GM10847 (cell line): ENCODE results near the gene CLDN18.

Source experiments
- POLR2A ChIP-seq: IDR thresholded peaks from 2 replicates; pipeline ENCODE4 v1.6.1; 2011; ENCODE audit not compliant: insufficient read length; ENCODE audit errors: extremely low read depth

CLDN18 gene

GRCh38 chr3:138009476-138010272 is at the start of gene CLDN18:
CLDN18 (plus strand) TSS chr3:138010165; CDS start chr3:138010226, 61 bp downstream.
- TF ChIP-seq POLR2A = no peak

DNA sequence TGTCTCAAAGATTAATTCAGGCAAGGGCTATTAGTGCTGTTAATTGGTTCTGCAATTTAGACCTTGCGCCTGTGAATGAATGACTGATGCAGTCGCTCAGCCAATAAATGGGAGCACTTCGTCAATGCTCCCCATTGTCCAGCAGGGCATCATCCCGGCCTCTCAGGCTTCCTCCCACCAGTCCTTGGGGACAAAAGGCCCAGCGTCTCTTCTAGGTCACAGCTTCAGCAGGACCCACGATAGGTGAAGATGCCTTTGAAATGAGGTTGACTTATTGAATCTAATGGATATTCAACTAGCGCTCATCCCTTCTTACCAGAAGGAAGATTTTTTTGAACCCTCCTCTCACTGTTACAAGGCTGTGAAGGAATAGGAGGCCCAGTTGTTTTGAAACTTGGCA is 47.7 kb upstream of the CLDN18 start:
- TF ChIP-seq POLR2A = no peak

DNA sequence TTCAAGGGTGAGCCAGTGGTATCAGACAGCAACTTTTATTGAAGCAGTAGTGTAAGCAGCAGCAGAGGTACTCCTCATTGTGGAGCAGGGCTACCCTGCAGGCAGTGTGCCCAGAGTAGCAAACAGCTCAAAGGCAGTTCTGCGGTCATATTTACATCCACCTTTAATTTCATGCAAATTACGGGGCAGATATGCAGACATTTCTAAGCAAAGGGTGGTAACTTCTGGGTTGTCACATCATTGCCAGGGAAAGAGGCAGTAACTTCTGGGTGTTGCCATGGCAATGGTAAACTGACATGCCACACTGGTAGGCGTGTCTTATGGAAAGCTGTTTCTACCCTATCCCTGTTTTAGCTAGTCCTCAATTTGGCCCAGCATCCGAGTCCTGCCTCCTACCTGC is 46.5 kb upstream of the CLDN18 start:
- no peak for TF ChIP-seq POLR2A

DNA sequence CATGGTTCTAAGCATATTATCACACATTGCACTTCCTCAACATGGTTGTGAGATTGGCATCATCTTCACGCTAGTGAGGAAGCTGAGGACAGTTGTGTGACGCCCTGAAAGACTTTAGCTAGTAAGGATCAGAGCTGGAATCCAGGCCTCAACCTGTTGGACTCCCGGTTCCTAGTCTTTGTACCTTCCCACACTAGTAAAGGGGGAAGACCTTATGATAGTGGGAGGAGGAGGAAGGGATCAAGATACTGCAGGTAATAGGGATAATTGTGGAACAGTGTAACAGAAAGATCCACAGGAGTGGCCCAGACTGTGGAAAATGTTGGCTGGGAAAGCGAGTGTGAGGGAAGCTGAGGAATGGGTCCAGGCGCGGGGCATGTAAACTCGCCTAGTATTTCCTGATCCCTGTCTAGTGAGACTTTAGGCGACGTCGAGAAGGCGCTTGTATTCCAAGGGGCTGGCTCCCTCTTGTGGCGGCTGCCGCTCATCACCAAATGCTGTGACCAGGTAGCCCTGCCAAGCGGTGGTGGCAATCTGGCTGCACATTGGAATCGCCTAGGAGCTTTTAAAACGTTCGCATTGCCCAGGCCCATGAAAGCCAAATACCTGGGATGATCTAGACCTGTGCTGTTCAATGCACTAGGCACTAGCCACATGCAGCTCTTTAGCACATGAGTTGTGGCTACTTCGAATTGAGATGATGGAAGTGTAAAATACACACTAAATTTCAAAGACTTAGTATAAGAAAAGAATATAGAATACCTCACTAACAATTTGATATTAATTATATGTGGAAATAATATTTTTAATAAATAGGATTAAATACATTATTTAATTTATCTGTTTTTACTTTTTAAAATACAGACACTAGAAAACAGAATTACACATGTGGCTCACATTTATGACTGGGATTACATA is 38.8 kb upstream of the CLDN18 start:
- no peak for TF ChIP-seq POLR2A

DNA sequence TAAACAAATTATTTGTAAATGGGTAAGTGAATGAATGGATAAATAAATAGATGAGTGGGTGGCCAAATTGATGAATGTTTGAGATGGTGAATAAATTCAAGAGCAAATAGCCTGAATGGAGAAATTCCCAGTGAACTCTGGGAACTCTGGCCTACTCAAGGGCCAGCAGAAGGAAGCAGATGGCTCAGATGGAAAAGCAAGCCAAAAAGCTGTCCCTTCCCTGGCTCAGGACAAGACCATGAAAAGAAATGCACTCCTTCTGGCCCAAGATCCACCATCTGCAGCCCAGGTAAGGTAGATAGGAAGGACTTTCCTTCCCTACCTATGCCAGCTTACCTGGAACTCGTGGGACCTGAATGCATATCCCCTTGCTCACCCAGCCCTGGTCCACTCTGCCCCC is 37.6 kb upstream of the CLDN18 start:
- no peak for TF ChIP-seq POLR2A

GRCh38 chr3:137978328-137978727 is 31.6 kb upstream of the CLDN18 start:
- TF ChIP-seq POLR2A = no peak

DNA sequence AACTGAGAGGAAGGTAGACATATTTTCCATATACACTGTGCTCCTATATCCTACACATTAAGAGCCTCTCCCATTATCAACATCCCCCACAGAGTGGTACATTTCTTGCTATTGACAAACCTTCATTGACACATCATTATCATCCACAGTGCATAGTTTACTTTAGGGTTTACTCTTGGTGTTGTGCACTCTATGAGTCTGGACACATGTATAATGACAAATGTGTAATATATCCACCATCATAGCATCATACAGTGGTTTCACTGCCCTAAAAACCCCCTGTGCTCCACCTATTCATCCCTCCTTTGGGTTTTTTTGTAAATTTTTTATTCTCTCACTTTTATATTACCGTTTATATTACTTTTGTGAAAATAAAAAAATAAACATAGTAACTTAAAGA is 22.2 kb upstream of the CLDN18 start:
- TF ChIP-seq POLR2A = no peak

DNA sequence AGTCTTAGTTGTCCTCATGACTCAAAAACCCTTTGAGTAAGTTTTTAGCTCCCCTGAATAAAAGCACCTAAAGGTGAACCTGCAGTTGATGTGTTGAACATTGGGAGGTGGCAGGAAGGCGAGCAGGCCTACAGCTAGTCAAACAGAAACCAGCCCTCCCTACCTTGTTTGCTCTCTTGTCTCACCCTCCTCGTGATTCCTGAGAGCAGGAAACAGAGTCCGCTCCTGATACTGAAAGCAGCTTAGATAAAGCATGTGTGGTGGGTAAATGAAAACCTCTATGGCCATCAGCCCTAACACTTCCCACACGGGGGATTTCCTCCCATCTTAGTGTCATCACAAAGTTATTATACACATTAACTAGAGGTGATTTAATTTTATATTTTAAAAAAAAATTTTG is 21.8 kb upstream of the CLDN18 start:
- no peak for TF ChIP-seq POLR2A

- TF ChIP-seq POLR2A = no peak
Measured at GRCh38 chr3:137988982-137989381, 21.0 kb upstream of the CLDN18 start.

DNA sequence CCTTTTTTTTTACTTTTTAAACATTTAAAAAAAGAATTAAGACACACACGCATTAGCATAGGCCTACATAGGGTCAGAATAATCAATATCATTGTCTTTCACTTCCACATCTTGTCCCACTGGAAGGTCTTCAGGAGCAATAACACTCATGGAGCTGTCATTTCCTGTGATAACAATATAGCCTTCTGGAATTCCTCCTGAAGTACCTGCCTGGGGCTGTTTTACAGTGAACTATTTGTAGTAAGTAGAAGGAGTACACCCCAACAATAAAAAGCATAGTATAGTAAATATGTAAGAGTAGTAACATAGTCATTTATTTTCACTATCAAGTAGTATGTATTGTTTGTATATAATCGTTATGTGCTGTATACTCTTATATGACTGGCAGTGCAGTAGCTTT is 19.5 kb upstream of the CLDN18 start:
- no peak for TF ChIP-seq POLR2A

DNA sequence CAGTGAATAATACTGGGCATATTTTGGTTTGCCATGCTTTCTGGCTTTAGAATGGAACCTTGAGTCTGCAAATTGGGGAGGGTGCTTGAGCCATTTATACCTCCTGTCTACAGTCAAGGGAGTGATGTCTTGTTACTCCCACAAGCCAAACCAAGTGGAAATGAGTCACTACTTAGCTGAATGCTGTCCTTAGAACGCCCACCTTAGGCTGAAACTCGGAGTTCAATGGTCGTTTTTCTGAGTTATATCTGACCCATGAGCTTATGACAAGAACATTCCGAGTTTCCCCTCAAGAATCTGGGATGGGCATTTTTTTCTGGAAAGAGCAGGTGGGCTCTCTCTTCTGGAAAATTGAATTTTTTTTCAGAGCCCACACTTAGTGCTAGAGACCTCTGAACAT is 17.4 kb upstream of the CLDN18 start:
- no peak for TF ChIP-seq POLR2A

DNA sequence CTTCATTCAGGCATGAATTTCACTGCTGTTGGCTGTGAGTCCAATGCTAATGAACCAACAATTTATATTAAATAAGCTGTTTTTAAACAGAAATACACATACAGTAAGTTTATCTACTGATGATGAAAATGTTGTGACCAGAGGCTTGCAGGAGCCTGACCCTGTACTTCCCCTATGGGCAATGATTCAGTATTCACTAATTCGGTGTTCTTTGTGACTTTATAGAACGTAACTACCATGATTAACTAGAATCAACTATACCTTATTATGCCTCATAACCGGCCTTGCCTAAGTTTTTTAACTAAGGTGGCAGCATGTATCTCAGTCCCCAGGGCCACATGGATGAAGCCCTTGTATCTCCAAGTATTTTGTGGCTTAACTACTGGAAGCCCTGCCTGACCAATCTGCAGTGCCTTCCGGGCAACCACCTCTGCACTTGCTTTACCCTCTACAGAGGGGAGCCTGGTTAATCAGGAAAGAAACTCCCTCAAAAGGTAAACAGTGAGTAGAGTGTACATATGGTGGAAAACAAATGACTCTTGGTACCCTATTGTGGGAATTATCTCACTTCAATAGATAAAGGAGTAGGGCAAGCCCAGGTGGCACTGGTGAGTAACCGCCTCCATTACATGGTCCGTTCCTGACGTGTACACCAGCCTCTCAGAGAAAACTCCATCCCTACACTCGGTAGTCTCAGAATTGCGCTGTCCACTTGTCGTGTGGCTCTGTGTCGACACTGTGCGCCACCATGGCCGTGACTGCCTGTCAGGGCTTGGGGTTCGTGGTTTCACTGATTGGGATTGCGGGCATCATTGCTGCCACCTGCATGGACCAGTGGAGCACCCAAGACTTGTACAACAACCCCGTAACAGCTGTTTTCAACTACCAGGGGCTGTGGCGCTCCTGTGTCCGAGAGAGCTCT is 11.6 kb upstream of the CLDN18 start:
- no peak for TF ChIP-seq POLR2A

DNA sequence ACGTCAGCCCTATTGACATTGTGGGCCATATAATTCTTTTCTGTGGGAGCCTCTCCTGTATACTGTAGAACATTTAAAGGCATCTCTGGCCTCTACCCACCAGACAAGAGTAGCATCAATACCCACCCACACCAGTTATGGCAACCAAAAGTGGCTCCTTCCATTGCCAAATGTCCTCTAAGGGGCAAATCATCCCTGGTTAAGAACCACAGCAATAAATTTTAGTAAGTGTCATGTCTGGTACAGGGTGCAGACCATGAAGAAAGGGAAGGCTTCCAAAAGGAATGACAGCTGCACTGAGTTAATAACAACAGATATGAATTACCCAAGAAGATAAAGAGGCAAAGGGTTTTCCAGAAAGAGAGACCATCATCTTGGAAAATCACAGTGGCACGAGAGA is 6.9 kb upstream of the CLDN18 start:
- TF ChIP-seq POLR2A = no peak

DNA sequence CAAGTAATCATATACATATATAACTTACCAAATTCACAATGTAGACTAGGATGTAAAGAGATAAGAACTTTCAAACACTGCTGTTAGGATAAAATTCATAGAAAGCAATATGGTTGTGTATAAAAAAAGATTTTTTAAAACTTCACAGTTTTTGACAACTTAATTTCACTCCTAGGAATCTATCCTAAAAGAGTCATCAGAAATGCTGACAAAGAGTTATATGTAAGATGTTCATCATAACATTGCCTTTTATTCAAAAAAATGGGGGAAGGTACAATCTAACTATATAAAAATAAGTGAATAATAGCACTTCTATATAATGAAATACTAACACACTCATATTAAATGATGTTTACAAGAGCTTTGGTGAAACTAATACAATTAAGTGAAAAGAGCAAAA is 4.3 kb upstream of the CLDN18 start:
- no peak for TF ChIP-seq POLR2A

DNA sequence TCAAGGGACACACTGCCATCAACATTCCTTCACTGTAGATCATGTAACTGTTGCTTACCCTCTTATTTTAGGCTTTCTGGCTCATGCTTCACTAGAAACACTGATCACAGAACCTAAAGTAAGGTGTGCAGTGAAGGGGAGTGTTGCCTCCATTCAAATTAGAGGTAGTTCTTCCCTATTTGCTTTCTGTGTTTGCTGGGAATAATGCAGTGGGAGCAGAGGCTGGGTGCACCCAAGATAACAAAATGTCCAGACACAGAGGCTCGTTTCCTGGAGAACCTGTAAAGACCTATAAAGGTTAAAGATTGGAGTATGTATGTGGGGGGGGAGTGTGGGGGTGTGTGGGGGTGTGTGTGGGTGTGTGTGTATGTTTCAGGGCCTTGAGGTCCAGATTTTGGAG is 2.1 kb upstream of the CLDN18 start:
- TF ChIP-seq POLR2A = no peak
